KOPT-K1 (cell line): ENCODE results near the gene PTPRN2.

ENCODE experiments used
- H3K27ac ChIP-seq: fragments of 200-600 bp; sonication (generic); 2 replicates; pipeline ENCODE4 v1.5.1; 2016; ENCODE audit warnings: antibody characterized with exemption, mild to moderate bottlenecking, low read depth, low read length; ENCODE audit not compliant: poor library complexity, severe bottlenecking
- H3K36me3 ChIP-seq: fragments of 200-600 bp; sonication (generic); 2 replicates; pipeline ENCODE4 v1.5.1; 2017; ENCODE audit warnings: antibody characterized with exemption, mild to moderate bottlenecking, low read length, moderate library complexity; ENCODE audit not compliant: insufficient read depth
- H3K9me3 ChIP-seq: fragments of 200-600 bp; sonication (generic); 2 replicates; pipeline ENCODE4 v1.5.1; 2017; ENCODE audit warnings: antibody characterized with exemption, low read length, mild to moderate bottlenecking; ENCODE audit not compliant: insufficient read depth, poor library complexity, severe bottlenecking

Gene PTPRN2

GRCh38 chr7:158479021-158479663, 108.5 kb downstream of the PTPRN2 start:
- Histone ChIP-seq H3K36me3 (no peaks in the 10 kb centered on the region), H3K27ac (no peak overlapping the region), H3K9me3 (no peaks in the 10 kb centered on the region)

- no peaks in the 10 kb centered on the region for H3K36me3 ChIP-seq
- H3K27ac ChIP-seq: no peak overlapping the region
- H3K9me3 ChIP-seq: no peaks in the 10 kb centered on the region
Observed at GRCh38 chr7:158477866-158478265, 109.8 kb downstream of the PTPRN2 start.

- no peaks in the 10 kb centered on the region for H3K36me3 ChIP-seq
- H3K27ac ChIP-seq: no peak overlapping the region
- H3K9me3 ChIP-seq: no peaks in the 10 kb centered on the region
Observed at GRCh38 chr7:158476331-158476932, 111.2 kb downstream of the PTPRN2 start.

- no peaks in the 10 kb centered on the region for H3K9me3 ChIP-seq
- no peaks in the 10 kb centered on the region for H3K36me3 ChIP-seq
- no peak overlapping the region for H3K27ac ChIP-seq
Observed at GRCh38 chr7:158475679-158476052, 112.0 kb downstream of the PTPRN2 start.

- H3K9me3 ChIP-seq: no peaks in the 10 kb centered on the region
- no peaks in the 10 kb centered on the region for H3K36me3 ChIP-seq
- H3K27ac ChIP-seq: no peak overlapping the region
Observed at GRCh38 chr7:158475036-158475678, 112.5 kb downstream of the PTPRN2 start.

- Histone ChIP-seq H3K9me3 (no peaks in the 10 kb centered on the region), H3K27ac (no peak overlapping the region), H3K36me3 (no peaks in the 10 kb centered on the region)
Observed at GRCh38 chr7:158474488-158474887, 113.1 kb downstream of the PTPRN2 start.

- no peak overlapping the region for H3K27ac ChIP-seq
- H3K9me3 ChIP-seq: no peaks in the 10 kb centered on the region
- H3K36me3 ChIP-seq: no peaks in the 10 kb centered on the region
Observed at GRCh38 chr7:158473946-158474345, 113.7 kb downstream of the PTPRN2 start.

GRCh38 chr7:158473221-158473620, 114.4 kb downstream of the PTPRN2 start:
- Histone ChIP-seq H3K9me3 (no peaks in the 10 kb centered on the region), H3K36me3 (no peaks in the 10 kb centered on the region), H3K27ac (no peak overlapping the region)

- H3K36me3 ChIP-seq: no peaks in the 10 kb centered on the region
- H3K9me3 ChIP-seq: no peaks in the 10 kb centered on the region
- no peak overlapping the region for H3K27ac ChIP-seq
Observed at GRCh38 chr7:158472596-158472995, 115.0 kb downstream of the PTPRN2 start.

GRCh38 chr7:158471716-158472115, 115.9 kb downstream of the PTPRN2 start:
- no peak overlapping the region for H3K27ac ChIP-seq
- H3K36me3 ChIP-seq: no peaks in the 10 kb centered on the region
- H3K9me3 ChIP-seq: no peaks in the 10 kb centered on the region

GRCh38 chr7:158470336-158470735, 117.3 kb downstream of the PTPRN2 start:
- Histone ChIP-seq H3K27ac (no peak overlapping the region), H3K36me3 (no peaks in the 10 kb centered on the region), H3K9me3 (no peaks in the 10 kb centered on the region)

- Histone ChIP-seq H3K27ac (no peak overlapping the region), H3K36me3 (no peaks in the 10 kb centered on the region), H3K9me3 (no peaks in the 10 kb centered on the region)
Observed at GRCh38 chr7:158469396-158470051, 118.1 kb downstream of the PTPRN2 start.

- no peaks in the 10 kb centered on the region for H3K9me3 ChIP-seq
- H3K36me3 ChIP-seq: no peaks in the 10 kb centered on the region
- H3K27ac ChIP-seq: no peak overlapping the region
Observed at GRCh38 chr7:158468700-158469296, 118.8 kb downstream of the PTPRN2 start.

- no peak overlapping the region for H3K27ac ChIP-seq
- no peaks in the 10 kb centered on the region for H3K36me3 ChIP-seq
- no peaks in the 10 kb centered on the region for H3K9me3 ChIP-seq
Observed at GRCh38 chr7:158468181-158468580, 119.4 kb downstream of the PTPRN2 start.

- no peaks in the 10 kb centered on the region for H3K36me3 ChIP-seq
- H3K27ac ChIP-seq: no peak overlapping the region
- no peaks in the 10 kb centered on the region for H3K9me3 ChIP-seq
Observed at GRCh38 chr7:158467562-158467961, 120.1 kb downstream of the PTPRN2 start.
